WTC11 (cell line): ENCODE results near the gene SRSF1. TPM values are rescaled to one million over a fixed set of nuclear protein-coding genes. Genes with fewer than 3 reads are reported as not detected.

Experiments
- ATAC-seq: fragments of 200-7000 bp; cut with Tn5 transposase; 2 replicates; pipeline ENCODE4 v1.10.0; 2021; ENCODE audit warnings: mild to moderate bottlenecking, moderate library complexity
- CTCF ChIA-PET: fragments of 300-600 bp; sonication (Branson Sonifier 250); formaldehyde crosslinking; loops from one replicate; lab custom pipeline; 2021; ENCODE audit warnings: antibody characterized with exemption; lab: Charles Lee
- POLR2A ChIA-PET: fragments of 350-600 bp; sonication (Branson Sonifier 250); formaldehyde crosslinking; loops from one replicate; lab custom pipeline; 2021; ENCODE audit warnings: antibody characterized with exemption; lab: Charles Lee
- DNase-seq: peaks from one replicate; pipeline ENCODE4 v3.0.0; 2021; ENCODE audit warnings: low spot score
- H3K27ac Mint-ChIP-seq: 2 replicates; pipeline ENCODE4 v1.8.0; 2021; ENCODE audit warnings: mixed read lengths
- H3K27me3 Mint-ChIP-seq: 2 replicates; pipeline ENCODE4 v1.8.0; 2021; ENCODE audit warnings: low read depth, mild to moderate bottlenecking, moderate library complexity, mixed read lengths
- H3K36me3 Mint-ChIP-seq: 2 replicates; pipeline ENCODE4 v1.8.0; 2021; ENCODE audit warnings: mixed read lengths
- H3K4me1 Mint-ChIP-seq: 2 replicates; pipeline ENCODE4 v1.8.0; 2022; ENCODE audit warnings: mixed read lengths
- H3K4me3 Mint-ChIP-seq: 2 replicates; pipeline ENCODE4 v1.8.0; 2021; ENCODE audit warnings: mild to moderate bottlenecking, moderate library complexity, mixed read lengths
- H3K9me3 Mint-ChIP-seq: 2 replicates; pipeline ENCODE4 v1.8.0; 2021; ENCODE audit warnings: mixed read lengths
- ATF1 ChIP-seq: sonication (generic); formaldehyde crosslinking; IDR thresholded peaks from 2 replicates; pipeline ENCODE4 v1.8.1; 2023; ENCODE audit warnings: mild to moderate bottlenecking, moderate library complexity, missing genetic modification reagents
- E2F4 ChIP-seq: sonication (generic); formaldehyde crosslinking; IDR thresholded peaks from 2 replicates; pipeline ENCODE4 v1.8.1; 2022; ENCODE audit warnings: low read depth, mild to moderate bottlenecking, moderate library complexity, missing genetic modification reagents, borderline replicate concordance
- ELF4 ChIP-seq: sonication (generic); formaldehyde crosslinking; IDR thresholded peaks from 2 replicates; pipeline ENCODE4 v1.8.1; 2022; ENCODE audit warnings: low read depth, mild to moderate bottlenecking, moderate library complexity, missing genetic modification reagents
- EMX1 ChIP-seq: fragments of 250-450 bp; sonication (Bioruptor Pico); IDR thresholded peaks from 2 replicates; pipeline ENCODE4 v1.8.0; 2021; ENCODE audit warnings: mild to moderate bottlenecking
- ESRRA ChIP-seq: sonication (generic); formaldehyde crosslinking; IDR thresholded peaks from 2 replicates; pipeline ENCODE4 v1.8.1; 2022; ENCODE audit warnings: mild to moderate bottlenecking, missing genetic modification reagents, borderline replicate concordance
- JAZF1 ChIP-seq: fragments of 250-450 bp; sonication (Bioruptor Pico); IDR thresholded peaks from 2 replicates; pipeline ENCODE4 v1.9.0; 2021; ENCODE audit warnings: moderate library complexity, mild to moderate bottlenecking, inconsistent platforms
- NR2C2 ChIP-seq: sonication (generic); formaldehyde crosslinking; IDR thresholded peaks from 2 replicates; pipeline ENCODE4 v1.8.0; 2022; ENCODE audit warnings: mild to moderate bottlenecking, missing genetic modification reagents
- PREB ChIP-seq: sonication (generic); formaldehyde crosslinking; IDR thresholded peaks from 2 replicates; pipeline ENCODE4 v1.8.1; 2022; ENCODE audit warnings: mild to moderate bottlenecking, missing genetic modification reagents, moderate library complexity, borderline replicate concordance
- PRRX2 ChIP-seq: fragments of 250-450 bp; sonication (Bioruptor Pico); IDR thresholded peaks from 2 replicates; pipeline ENCODE4 v1.8.0; 2021; ENCODE audit warnings: mild to moderate bottlenecking
- SMAD3 ChIP-seq: sonication (generic); formaldehyde crosslinking; IDR thresholded peaks from 2 replicates; pipeline ENCODE4 v1.8.0; 2022; ENCODE audit warnings: missing genetic modification reagents, mild to moderate bottlenecking, borderline replicate concordance
- SMAD4 ChIP-seq: sonication (generic); formaldehyde crosslinking; IDR thresholded peaks from 2 replicates; pipeline ENCODE4 v1.8.0; 2022; ENCODE audit warnings: mild to moderate bottlenecking, missing genetic modification reagents
- USF1 ChIP-seq: sonication (generic); formaldehyde crosslinking; IDR thresholded peaks from 2 replicates; pipeline ENCODE4 v1.8.0; 2022; ENCODE audit warnings: mild to moderate bottlenecking, missing genetic modification reagents
- ZMAT4 ChIP-seq: fragments of 250-450 bp; sonication (Bioruptor Pico); IDR thresholded peaks from 2 replicates; pipeline ENCODE4 v1.9.0; 2021; ENCODE audit warnings: mild to moderate bottlenecking
- ZNF263 ChIP-seq: sonication (generic); formaldehyde crosslinking; IDR thresholded peaks from 2 replicates; pipeline ENCODE4 v1.8.1; 2022; ENCODE audit warnings: low read depth, mild to moderate bottlenecking, moderate library complexity, missing genetic modification reagents
- ZNF396 ChIP-seq: fragments of 250-450 bp; sonication (Bioruptor Pico); IDR thresholded peaks from 2 replicates; pipeline ENCODE4 v1.8.0; 2021; ENCODE audit warnings: mild to moderate bottlenecking, moderate library complexity, borderline replicate concordance
- ZNF416 ChIP-seq: fragments of 250-450 bp; sonication (Bioruptor Pico); IDR thresholded peaks from 2 replicates; pipeline ENCODE4 v1.9.0; 2021; ENCODE audit warnings: mild to moderate bottlenecking, inconsistent platforms
- total RNA-seq: library from RNA; stranded (reverse); gene quantifications from 3 replicates; pipeline ENCODE4 v1.2.3, GENCODE V29; 2021
- TF ChIP-seq, protein P1 (sequence below): sonication (generic); formaldehyde crosslinking; conservative IDR thresholded peaks from 2 replicates; pipeline ENCODE4 v1.8.1; 2023; ENCODE audit warnings: mild to moderate bottlenecking, low read depth, missing genetic modification reagents, moderate library complexity
- TF ChIP-seq, protein P2 (sequence below): sonication (generic); formaldehyde crosslinking; IDR thresholded peaks from 2 replicates; pipeline ENCODE4 v1.8.0; 2023; ENCODE audit warnings: mild to moderate bottlenecking, missing genetic modification reagents

SRSF1 gene
- total RNA-seq, 1 experiment from 2014 or later, result 387 TPM

DNA sequence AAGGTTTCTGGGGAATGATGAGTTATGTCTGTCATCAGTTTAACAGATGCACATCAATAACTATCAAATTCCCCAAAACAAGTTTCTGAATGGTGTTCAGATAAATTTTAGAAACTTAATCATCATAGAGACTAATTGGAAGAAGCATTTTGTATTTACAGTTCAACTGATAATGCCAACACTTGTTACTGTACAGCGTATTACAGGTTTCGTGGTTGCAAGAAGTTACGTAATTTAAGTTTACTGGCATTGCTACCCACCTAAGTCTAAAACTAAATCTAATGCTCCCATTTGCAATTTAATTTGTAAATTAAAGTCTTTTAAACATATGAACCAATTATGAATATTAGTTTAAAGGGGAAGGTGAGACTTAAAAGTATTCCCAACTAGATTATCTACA is 3.0 kb downstream of the SRSF1 start (continued):
- TF ChIP-seq JAZF1 (CRISPR knock-in tag) (no peak), ZNF416 (no peak), SMAD3 (CRISPR knock-in tag) (no peak), USF1 (CRISPR knock-in tag) (no peak), E2F4 (no peak)
- TF ChIP-seq, protein P1, sequence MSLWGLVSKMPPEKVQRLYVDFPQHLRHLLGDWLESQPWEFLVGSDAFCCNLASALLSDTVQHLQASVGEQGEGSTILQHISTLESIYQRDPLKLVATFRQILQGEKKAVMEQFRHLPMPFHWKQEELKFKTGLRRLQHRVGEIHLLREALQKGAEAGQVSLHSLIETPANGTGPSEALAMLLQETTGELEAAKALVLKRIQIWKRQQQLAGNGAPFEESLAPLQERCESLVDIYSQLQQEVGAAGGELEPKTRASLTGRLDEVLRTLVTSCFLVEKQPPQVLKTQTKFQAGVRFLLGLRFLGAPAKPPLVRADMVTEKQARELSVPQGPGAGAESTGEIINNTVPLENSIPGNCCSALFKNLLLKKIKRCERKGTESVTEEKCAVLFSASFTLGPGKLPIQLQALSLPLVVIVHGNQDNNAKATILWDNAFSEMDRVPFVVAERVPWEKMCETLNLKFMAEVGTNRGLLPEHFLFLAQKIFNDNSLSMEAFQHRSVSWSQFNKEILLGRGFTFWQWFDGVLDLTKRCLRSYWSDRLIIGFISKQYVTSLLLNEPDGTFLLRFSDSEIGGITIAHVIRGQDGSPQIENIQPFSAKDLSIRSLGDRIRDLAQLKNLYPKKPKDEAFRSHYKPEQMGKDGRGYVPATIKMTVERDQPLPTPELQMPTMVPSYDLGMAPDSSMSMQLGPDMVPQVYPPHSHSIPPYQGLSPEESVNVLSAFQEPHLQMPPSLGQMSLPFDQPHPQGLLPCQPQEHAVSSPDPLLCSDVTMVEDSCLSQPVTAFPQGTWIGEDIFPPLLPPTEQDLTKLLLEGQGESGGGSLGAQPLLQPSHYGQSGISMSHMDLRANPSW (CRISPR knock-in tag), result no peak

- H3K4me3 Mint-ChIP-seq, result peak overlapping the region; percentile 100
- ChIA-PET POLR2A (no interaction called here), CTCF (interaction anchor here (11.1 kb wide), 1 partner anchor 145 kb away, joined by 207 read pairs; no protein-coding TSS in a partner anchor)
- H3K4me1 Mint-ChIP-seq, result peaks cover 42% of the 10 kb centered on the region
- H3K27ac Mint-ChIP-seq, result peak overlapping the region; percentile 90
- TF ChIP-seq ATF1 (CRISPR knock-in tag) (no peak), ESRRA (CRISPR knock-in tag) (no peak), PRRX2 (CRISPR knock-in tag) (no peak), ZNF263 (CRISPR knock-in tag) (no peak), PREB (no peak), SMAD4 (no peak), NR2C2 (CRISPR knock-in tag) (no peak), ZNF396 (CRISPR knock-in tag) (no peak), ELF4 (CRISPR knock-in tag) (no peak), EMX1 (CRISPR knock-in tag) (no peak), ZMAT4 (CRISPR knock-in tag) (no peak)
- TF ChIP-seq, protein P2, sequence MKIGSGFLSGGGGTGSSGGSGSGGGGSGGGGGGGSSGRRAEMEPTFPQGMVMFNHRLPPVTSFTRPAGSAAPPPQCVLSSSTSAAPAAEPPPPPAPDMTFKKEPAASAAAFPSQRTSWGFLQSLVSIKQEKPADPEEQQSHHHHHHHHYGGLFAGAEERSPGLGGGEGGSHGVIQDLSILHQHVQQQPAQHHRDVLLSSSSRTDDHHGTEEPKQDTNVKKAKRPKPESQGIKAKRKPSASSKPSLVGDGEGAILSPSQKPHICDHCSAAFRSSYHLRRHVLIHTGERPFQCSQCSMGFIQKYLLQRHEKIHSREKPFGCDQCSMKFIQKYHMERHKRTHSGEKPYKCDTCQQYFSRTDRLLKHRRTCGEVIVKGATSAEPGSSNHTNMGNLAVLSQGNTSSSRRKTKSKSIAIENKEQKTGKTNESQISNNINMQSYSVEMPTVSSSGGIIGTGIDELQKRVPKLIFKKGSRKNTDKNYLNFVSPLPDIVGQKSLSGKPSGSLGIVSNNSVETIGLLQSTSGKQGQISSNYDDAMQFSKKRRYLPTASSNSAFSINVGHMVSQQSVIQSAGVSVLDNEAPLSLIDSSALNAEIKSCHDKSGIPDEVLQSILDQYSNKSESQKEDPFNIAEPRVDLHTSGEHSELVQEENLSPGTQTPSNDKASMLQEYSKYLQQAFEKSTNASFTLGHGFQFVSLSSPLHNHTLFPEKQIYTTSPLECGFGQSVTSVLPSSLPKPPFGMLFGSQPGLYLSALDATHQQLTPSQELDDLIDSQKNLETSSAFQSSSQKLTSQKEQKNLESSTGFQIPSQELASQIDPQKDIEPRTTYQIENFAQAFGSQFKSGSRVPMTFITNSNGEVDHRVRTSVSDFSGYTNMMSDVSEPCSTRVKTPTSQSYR (CRISPR knock-in tag), result no peak
- H3K27me3 Mint-ChIP-seq, result no peaks in the 10 kb centered on the region
- no peak for DNase-seq
- H3K36me3 Mint-ChIP-seq, result peaks cover 60% of the 10 kb centered on the region
- H3K9me3 Mint-ChIP-seq, result no peaks in the 10 kb centered on the region
- no peak for ATAC-seq
Measured at GRCh38 chr17:58002973-58003372, 4.1 kb downstream of the SRSF1 start.
